HG02852 (cell line): ENCODE data around the gene PC.
"Not testable (repeated sequence)": the region's sequence is repeated elsewhere in the genome, so short reads cannot be mapped to it uniquely, and the experiment has no call there.

Experiments used
- ATAC-seq: cut with Tn5 transposase; IDR thresholded peaks from one replicate; pipeline ENCODE4 v1.9.1; 2021; ENCODE audit warnings: mild to moderate bottlenecking, moderate library complexity; ENCODE audit not compliant: unreplicated experiment

The PC gene

GRCh38 chr11:66981976-66982578 is 23.9 kb upstream of the PC start:
- ATAC-seq = no peak

DNA sequence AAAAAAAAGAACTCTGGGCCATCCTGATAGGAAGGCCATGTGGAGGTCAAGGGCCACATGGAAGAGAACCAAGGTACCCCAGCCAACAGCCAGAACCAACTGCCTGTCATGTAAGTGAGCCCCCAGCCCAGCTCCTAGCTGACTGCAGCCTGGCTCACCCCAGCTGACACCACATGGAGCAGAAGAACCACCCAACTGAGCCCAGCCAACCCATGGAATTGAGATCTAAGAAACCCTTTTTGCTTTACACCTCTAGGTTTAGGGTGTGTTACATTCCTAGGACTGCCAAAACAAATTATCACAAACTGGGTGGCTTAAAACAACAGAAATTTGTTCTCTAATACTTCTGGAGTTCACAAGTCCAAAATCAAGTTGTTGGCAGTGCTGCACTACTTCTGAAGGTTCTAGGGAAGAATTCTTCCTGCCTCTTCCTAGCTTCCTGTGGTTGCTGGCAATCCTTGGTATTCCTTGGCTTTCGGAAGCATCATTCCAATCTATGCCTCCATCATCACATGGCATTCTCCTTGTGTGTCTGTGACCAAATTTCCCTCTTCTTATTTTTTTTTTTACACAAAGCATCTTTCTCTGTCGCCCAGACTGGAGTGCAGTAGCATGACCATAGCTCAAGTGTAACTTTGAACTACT is 21.3 kb upstream of the PC start:
- ATAC-seq = no peak

- no peak for ATAC-seq
Observed at GRCh38 chr11:66978717-66979116, 20.5 kb upstream of the PC start.

GRCh38 chr11:66978229-66978628 is 20.0 kb upstream of the PC start:
- ATAC-seq = no peak

GRCh38 chr11:66976925-66977324 is 18.7 kb upstream of the PC start:
- ATAC-seq = no peak

GRCh38 chr11:66976028-66976467 is 17.9 kb upstream of the PC start:
- ATAC-seq = no peak

DNA sequence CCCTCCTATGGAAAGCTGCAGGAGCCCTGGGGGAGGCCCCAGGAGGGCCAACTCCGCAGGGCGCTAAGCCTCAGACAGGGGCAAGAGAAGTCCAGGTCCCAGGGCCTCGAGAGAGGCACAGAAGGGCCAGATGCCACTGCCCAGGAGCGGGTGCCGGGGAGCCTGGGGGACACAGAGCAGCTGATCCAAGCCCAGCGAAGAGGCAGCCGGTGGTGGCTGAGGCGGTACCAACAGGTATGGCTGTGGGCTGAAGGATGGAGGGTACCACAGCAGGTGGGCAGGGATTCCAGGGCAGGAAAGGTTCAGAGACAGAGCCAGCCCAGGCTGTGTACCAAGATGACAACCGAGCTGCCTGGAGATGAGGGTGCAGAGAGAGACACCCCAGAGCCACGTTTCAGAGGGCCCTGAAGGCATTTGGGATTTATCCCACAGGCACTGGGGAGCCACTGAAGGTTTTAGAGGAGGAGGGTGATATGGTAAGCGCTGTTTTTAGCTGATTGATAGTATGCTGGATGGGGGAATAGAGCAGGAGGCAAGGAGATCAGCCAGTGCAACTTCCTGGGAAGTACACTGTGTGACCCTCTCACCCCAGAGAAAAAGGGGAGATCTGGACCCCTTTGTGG is 17.3 kb upstream of the PC start:
- ATAC-seq = no peak

- no peak for ATAC-seq
Observed at GRCh38 chr11:66974724-66975404, 16.7 kb upstream of the PC start, which contains the start of gene C11orf86. TSS of gene C11orf86 (plus strand) at chr11:66975304. CDS start at chr11:66975363, 59 bp downstream.

DNA sequence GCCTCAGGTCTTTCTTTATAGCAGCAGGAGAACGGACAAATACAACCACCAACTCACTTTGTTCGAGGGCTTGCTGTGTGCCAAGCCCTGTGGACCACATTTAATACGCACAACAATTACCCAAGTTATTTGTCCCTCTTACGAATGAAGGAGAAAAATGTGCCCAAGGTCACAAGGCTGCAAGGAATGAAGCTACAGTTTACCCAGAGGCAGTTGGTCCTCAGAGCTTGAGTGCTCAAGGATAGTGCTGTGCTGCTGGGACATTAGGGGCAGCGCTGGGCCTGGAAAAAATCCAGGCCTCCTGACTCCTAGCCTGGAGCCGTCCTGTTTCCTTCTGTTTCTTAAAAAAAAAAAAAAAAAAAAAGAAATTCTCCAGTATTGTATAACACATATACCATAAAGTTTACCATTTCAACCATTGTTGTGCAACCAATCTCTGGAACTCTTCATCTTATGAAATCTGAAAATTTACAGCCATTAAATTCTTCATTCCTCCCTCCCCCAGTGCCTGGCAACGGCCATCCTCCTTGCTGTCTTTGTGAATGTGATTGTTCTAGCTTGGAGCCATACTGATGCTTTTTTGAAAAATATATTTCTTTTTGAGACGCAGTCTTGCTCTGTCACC is 15.9 kb upstream of the PC start:
- ATAC-seq = no peak

DNA sequence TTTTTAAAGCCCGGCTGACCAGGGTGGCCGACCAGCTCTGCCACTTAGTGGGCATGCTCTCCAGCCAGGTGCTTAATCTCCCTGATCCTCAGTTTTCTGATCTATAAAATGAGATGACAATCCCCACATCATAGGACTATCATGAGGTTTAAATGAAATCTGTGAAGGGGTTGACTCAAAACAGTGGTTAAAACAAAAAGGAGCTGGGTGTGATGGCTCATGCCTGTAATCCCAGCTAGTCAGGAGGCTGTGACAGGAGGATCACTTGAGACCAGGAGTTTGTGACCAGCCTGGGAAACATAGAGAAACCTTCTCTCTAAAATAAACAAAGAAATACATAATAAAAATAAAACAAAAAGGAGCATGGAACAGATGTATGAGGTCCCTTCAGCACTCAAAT is 13.3 kb upstream of the PC start:
- no peak for ATAC-seq

DNA sequence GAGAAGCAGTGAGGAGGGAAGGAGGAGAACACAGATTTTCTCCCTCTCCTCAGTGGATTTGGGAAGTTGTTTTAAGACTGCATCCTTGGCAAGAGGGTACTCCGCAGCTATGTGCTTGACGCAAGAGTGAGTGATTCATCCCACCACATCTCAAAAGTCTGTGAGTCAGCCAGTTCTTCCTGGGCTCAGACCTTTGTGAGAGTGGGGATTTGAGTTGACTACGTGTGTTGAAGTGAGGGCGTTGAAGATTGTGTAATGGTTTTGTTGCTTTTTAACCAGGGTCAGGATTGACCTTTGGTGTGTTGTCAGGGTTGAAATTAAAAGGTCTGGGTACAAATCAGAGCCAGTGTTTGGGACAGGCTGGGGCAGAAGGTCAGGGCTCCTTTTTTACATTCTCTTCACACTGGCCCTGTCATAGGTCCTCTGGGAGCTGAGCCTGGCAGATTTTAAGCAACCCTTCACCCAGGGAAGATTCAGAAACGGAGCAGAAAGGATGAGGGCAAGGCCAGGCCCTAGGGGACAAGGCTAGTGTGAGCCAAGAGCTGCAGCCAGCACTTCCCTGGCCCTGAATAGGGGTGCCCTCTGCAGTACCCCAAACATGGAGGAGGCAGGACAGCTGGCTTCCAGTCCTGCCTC is 12.7 kb upstream of the PC start:
- ATAC-seq = no peak

GRCh38 chr11:66970371-66970806 is 12.2 kb upstream of the PC start:
- no peak for ATAC-seq

GRCh38 chr11:66969584-66970225 is 11.5 kb upstream of the PC start:
- ATAC-seq = no peak

DNA sequence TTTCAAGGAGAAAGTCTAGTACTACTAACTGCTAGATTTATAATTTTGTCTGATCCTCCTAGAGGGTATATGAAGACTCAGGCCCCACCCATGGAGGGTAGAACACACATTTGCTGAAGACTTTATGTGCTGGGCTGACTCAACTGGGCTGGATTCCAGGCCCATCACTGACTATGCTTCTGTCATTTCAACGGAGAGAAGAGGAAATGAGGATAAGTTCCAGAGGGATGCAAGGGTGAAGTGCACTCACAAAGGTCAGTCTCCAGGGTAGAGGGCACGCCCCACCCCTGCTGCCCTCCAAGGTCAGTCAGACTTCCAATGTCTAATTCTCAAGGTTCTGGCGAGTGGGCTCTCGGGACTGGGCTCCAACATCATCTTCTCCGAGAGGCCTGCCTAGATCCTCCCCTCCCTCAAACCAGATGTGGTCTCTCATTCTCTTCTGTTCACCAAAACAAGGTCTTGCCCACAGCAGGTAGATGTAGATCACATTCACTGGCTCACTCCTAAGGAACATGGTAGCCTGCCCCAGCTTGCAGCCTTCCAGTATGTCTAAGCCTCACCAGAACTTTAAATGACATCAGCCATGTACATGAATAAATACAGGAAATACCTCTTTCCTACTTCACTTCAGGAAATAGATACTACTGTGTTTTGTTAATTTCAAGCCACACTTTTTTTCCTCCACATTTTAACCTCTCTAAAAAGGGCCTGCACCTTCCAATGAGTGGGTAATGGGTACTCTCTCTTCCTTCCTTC is 9.7 kb upstream of the PC start:
- ATAC-seq = no peak

GRCh38 chr11:66966351-66966750 is 8.2 kb upstream of the PC start:
- no peak for ATAC-seq

- ATAC-seq = no peak
Observed at GRCh38 chr11:66964495-66964894, 6.3 kb upstream of the PC start.

- ATAC-seq = no peak
Observed at GRCh38 chr11:66962801-66963200, 4.6 kb upstream of the PC start.

GRCh38 chr11:66962247-66962646 is 4.1 kb upstream of the PC start:
- no peak for ATAC-seq

GRCh38 chr11:66961691-66962213 is 3.6 kb upstream of the PC start:
- ATAC-seq = not testable (repeated sequence)

- no peak for ATAC-seq
Observed at GRCh38 chr11:66958956-66959274, 732 bp upstream of the PC start.
